Measurements from ENCODE around the gene SPIRE2.
A peak's percentile ranks its signal among the peaks of the same experiment; 100 is the strongest.
"Not testable (repeated sequence)": the region's sequence is repeated elsewhere in the genome, so short reads cannot be mapped to it uniquely, and the experiment has no call there.

SPIRE2 gene

DNA sequence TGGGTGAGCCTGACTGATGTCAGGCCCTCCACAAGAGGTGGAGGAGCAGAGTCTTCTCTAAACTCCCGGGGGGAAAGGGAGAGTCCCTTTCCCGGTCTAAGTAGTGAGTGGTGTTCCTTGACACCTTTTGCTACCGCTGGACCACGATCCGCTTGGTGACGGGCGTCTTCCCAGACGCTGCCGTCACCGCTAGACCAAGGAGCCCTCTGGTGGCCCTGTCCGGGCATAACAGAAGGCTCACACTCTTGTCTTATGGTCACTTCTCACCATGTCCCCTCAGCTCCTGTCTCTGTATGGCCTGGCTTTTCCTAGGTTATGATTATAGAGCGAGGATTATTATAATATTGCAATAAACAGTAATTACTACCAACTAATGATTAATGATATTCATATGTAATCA lies 35.2 kb upstream of the SPIRE2 start:
- not testable (repeated sequence) for H3K27me3 ChIP-seq (ENCODE audit: insufficient read depth, low read depth, severe bottlenecking); H3K27ac ChIP-seq; H3K9me3 ChIP-seq (ENCODE audit: severe bottlenecking); H3K4me3 ChIP-seq (ENCODE audit: low read depth, low read length)
- TF ChIP-seq, protein P1, sequence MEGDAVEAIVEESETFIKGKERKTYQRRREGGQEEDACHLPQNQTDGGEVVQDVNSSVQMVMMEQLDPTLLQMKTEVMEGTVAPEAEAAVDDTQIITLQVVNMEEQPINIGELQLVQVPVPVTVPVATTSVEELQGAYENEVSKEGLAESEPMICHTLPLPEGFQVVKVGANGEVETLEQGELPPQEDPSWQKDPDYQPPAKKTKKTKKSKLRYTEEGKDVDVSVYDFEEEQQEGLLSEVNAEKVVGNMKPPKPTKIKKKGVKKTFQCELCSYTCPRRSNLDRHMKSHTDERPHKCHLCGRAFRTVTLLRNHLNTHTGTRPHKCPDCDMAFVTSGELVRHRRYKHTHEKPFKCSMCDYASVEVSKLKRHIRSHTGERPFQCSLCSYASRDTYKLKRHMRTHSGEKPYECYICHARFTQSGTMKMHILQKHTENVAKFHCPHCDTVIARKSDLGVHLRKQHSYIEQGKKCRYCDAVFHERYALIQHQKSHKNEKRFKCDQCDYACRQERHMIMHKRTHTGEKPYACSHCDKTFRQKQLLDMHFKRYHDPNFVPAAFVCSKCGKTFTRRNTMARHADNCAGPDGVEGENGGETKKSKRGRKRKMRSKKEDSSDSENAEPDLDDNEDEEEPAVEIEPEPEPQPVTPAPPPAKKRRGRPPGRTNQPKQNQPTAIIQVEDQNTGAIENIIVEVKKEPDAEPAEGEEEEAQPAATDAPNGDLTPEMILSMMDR (IDR thresholded peaks at IDR 0.05; ENCODE audit: low read depth, low read length): peak; percentile 32; the same call in 1 of the 2 replicates
- peaks cover 43% of the 10 kb centered on the region for H3K36me3 ChIP-seq
- DNase-seq: peak; percentile 28

DNA sequence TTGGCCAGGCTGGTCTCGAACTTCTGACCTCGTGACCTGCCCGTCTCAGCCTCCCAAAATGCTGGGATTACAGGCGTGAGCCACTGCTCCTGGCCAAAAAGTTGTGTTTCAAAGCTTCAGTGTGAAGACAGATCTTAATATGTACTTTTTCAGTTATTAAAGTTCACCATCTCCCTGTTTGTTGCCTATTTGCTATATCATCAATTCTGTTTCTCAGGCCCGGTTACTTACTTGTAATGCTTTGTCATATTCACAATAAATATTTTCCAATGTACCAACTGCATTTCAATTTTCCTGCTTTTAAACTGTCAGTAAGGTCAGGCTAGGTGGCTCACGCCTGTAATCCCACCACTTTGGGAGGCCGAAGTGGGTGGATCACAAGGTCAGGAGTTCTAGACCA lies 34.3 kb upstream of the SPIRE2 start:
- Histone ChIP-seq H3K27me3 (ENCODE audit: insufficient read depth, low read depth, severe bottlenecking) (no peaks in the 10 kb centered on the region), H3K27ac (no peak overlapping the region), H3K36me3 (peaks cover 48% of the 10 kb centered on the region), H3K4me3 (ENCODE audit: low read depth, low read length) (no peak overlapping the region), H3K9me3 (ENCODE audit: severe bottlenecking) (no peaks in the 10 kb centered on the region)
- TF ChIP-seq, protein P1 (IDR thresholded peaks at IDR 0.05; ENCODE audit: low read depth, low read length): no peak
- no peak for DNase-seq

DNA sequence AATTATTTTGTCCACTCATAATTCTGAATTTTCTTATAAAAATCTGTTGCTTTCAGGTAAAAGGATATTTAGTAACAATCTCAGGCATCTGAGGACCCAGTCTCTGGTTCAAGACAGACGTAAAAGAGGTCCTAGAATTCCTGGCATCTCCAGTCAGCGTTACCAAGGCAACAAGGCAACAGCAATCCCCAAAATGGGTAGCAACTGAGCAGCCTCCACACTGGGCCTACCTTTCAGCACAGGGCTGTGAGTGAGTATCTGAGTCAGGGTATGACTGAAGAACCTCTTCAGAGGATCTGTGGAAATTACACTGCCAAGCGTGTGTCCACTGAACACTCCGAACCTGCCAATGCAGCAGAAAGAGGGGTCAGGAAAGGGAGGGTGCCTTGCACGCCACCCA lies 32.6 kb upstream of the SPIRE2 start:
- DNase-seq: no peak
- Histone ChIP-seq H3K4me3 (ENCODE audit: low read depth, low read length) (no peak overlapping the region), H3K27ac (no peak overlapping the region), H3K27me3 (ENCODE audit: insufficient read depth, low read depth, severe bottlenecking) (no peaks in the 10 kb centered on the region), H3K36me3 (peaks cover 58% of the 10 kb centered on the region), H3K9me3 (ENCODE audit: severe bottlenecking) (no peaks in the 10 kb centered on the region)
- TF ChIP-seq, protein P1 (IDR thresholded peaks at IDR 0.05; ENCODE audit: low read depth, low read length): no peak

DNA sequence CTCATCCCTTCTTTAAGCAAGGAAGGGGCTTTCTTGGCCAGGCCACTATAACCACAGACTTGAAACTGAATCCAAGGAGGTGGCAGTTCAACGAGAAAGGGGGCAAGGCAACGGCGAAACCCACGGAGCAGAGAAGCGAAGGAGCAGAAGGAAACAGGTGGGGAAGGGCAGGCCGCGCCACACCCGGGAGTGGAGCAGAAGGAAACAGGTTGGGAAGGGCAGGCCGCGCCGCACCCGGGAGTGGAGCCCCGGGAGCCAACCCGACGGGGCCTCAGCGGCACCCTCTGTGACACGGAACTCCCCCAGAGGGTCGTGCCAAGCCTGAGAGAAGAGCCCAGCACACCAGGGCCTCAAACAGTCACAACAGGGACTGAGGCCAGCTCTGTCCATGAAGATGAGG lies 32.2 kb upstream of the SPIRE2 start:
- Histone ChIP-seq H3K9me3 (ENCODE audit: severe bottlenecking) (no peaks in the 10 kb centered on the region), H3K4me3 (ENCODE audit: low read depth, low read length) (no peak overlapping the region), H3K36me3 (peaks cover 57% of the 10 kb centered on the region), H3K27ac (no peak overlapping the region), H3K27me3 (ENCODE audit: insufficient read depth, low read depth, severe bottlenecking) (no peaks in the 10 kb centered on the region)
- TF ChIP-seq, protein P1 (IDR thresholded peaks at IDR 0.05; ENCODE audit: low read depth, low read length): no peak
- DNase-seq: no peak

DNA sequence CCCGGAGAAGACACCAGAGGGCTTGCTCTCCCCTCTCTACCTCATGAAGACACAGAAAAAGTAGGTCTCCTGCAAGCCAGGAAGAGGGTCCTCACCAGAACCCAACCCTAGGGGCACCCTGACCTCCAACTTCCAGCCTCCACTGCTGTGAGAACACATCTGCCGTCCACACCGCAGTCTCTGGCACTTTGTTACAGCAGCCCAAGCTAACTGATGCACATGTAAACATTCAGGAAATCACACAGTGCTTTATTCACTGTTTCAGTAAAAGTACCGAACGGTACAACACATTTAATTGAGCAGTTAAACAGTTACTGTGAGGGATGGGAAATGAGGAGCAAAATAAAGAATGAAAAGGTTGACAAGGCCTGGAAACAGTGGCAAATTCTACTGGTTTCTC lies 30.1 kb upstream of the SPIRE2 start:
- H3K27me3 ChIP-seq (ENCODE audit: insufficient read depth, low read depth, severe bottlenecking): no peaks in the 10 kb centered on the region
- TF ChIP-seq, protein P1 (IDR thresholded peaks at IDR 0.05; ENCODE audit: low read depth, low read length): no peak
- H3K4me3 ChIP-seq (ENCODE audit: low read depth, low read length): no peak overlapping the region
- no peak for DNase-seq
- H3K9me3 ChIP-seq (ENCODE audit: severe bottlenecking): no peaks in the 10 kb centered on the region
- H3K36me3 ChIP-seq: peaks cover 56% of the 10 kb centered on the region
- H3K27ac ChIP-seq: no peak overlapping the region

DNA sequence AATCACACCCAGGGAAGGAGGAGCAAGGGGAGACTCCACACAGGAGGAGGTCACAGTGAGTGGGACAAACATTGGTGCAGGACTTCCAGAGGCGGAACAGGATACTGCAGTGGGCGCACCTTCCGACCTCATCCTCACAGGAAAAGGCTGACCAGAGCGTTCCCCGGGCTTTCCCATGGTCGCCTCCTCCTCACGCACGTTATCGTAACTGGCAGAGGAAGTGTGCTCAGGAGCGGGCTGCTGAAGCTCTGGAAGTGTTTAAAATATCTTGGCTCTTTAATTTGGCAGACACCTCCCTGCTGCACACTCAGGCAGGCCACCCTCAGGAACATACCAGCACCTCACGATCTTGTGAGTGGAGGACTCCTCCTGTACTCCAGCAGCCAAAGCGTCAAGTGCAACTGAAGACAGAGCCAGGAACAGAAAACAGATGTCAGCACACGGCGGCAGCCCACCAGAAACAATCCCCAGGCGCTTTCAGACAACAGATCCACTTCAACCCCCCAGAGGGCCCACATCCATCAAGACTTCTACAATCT lies 29.4 kb upstream of the SPIRE2 start:
- Histone ChIP-seq H3K36me3 (peaks cover 56% of the 10 kb centered on the region), H3K4me3 (ENCODE audit: low read depth, low read length) (no peak overlapping the region), H3K27ac (no peak overlapping the region), H3K27me3 (ENCODE audit: insufficient read depth, low read depth, severe bottlenecking) (no peaks in the 10 kb centered on the region), H3K9me3 (ENCODE audit: severe bottlenecking) (no peaks in the 10 kb centered on the region)
- DNase-seq: no peak
- TF ChIP-seq, protein P1 (IDR thresholded peaks at IDR 0.05; ENCODE audit: low read depth, low read length): no peak
